Kidney (tissue), 14 donors: ENCODE data around the gene CDK19. TPM values are rescaled to one million over a fixed set of nuclear protein-coding genes. Genes with fewer than 3 reads are reported as not detected.
"Not testable (repeated sequence)": the region's sequence is repeated elsewhere in the genome, so short reads cannot be mapped to it uniquely, and the experiment has no call there.

ENCODE experiments used
- DNase-seq, 5 donors: peaks; one replicate each; pipeline ENCODE4 v3.0.0-alpha.2; 2013 to 2020
- FAIRE-seq: peaks from 2 replicates; lab custom pipeline; 2012; peaks lifted over from hg19 to GRCh38; lab: Jason Lieb, UNC
- H3K27ac ChIP-seq, 2 donors: one replicate each; pipeline ENCODE4 v1.7.0; 2013; ENCODE audit warnings: low read depth in 2 of 2, low read length in 2 of 2, inconsistent platforms in 1 of 2
- H3K27me3 ChIP-seq: one replicate; pipeline ENCODE4 v1.7.1; 2013; ENCODE audit warnings: low read length, inconsistent platforms; ENCODE audit not compliant: control insufficient read depth, insufficient read depth
- H3K36me3 ChIP-seq, 3 donors: one replicate each; pipeline versions ENCODE4 v1.7.0 to v1.7.1; 2013; ENCODE audit warnings: low read length in 3 of 3, control low read depth in 1 of 3, inconsistent platforms in 1 of 3; ENCODE audit not compliant: insufficient read depth in 3 of 3, control insufficient read depth in 2 of 3
- H3K4me1 ChIP-seq, 3 donors: one replicate each; pipeline versions ENCODE4 v1.7.0 to v1.7.1; 2013; ENCODE audit warnings: low read length in 3 of 3, inconsistent platforms in 1 of 3, low read depth in 1 of 3; ENCODE audit not compliant: control insufficient read depth in 2 of 3, insufficient read depth in 2 of 3
- H3K4me3 ChIP-seq, 3 donors: one replicate each; pipeline versions ENCODE4 v1.7.0 to v1.8.1; 2013; ENCODE audit warnings: low read length in 3 of 3, control low read depth in 1 of 3, inconsistent platforms in 1 of 3
- H3K9ac ChIP-seq, 3 donors: one replicate each; pipeline versions ENCODE4 v1.7.0 to v1.7.1; 2013; ENCODE audit warnings: low read length in 3 of 3, control low read depth in 1 of 3, inconsistent platforms in 1 of 3
- H3K9me3 ChIP-seq, 3 donors: one replicate each; pipeline versions ENCODE4 v1.7.0 to v1.7.1; 2013; ENCODE audit warnings: low read length in 3 of 3, control low read depth in 1 of 3, inconsistent platforms in 1 of 3; ENCODE audit not compliant: control insufficient read depth in 2 of 3, insufficient read depth in 1 of 3
- CTCF ChIP-seq: IDR thresholded peaks from 3 replicates; pipeline ENCODE4 v1.5.1; 2012; ENCODE audit warnings: mild to moderate bottlenecking, moderate library complexity, borderline replicate concordance; ENCODE audit not compliant: insufficient read depth; ENCODE audit errors: extremely low read depth
- intact Hi-C: fragments of 100-400 bp; cut with DNase I; formaldehyde crosslinking; loops from one replicate; pipeline ENCODE4 v1.11.1; 2022
- polyA plus RNA-seq: library from polyadenylated mRNA; stranded (reverse); fragments of 350-450 nt; fragmentation: Illumina TruSeq; extraction: RNeasy Lipid Tissue Mini Kit (QIAGEN cat#74804); gene quantifications from one replicate; pipeline ENCODE4 v1.2.3, GENCODE V29; 2014; ENCODE audit warnings: low read depth, low replicate concordance; ENCODE audit not compliant: insufficient read depth
- total RNA-seq: library from RNA; stranded (reverse); fragmentation: NEBNext Ultra II Directional; extraction: Animal tissue kit (Norgen Biotek cat#: 25700); gene quantifications from one replicate; pipeline ENCODE4 v1.2.1, GENCODE V29; 2021
- donor health status: control.
- donor health status: control.
- donor health status: control.
- donor health status: control.
- donor health status: control.
- donor health status: DM: yes; HTN: yes; CAD: no.
- donor health status: Normal renal cell carcinoma (clear cell type).

CDK19 gene
- total and polyA plus RNA-seq, 2 donors from 2014 or later = 4.9 to 20.4 TPM

- Histone ChIP-seq H3K9ac (no peak overlapping the region), H3K9me3 (no peaks in the 10 kb centered on the region), H3K27me3 (no peaks in the 10 kb centered on the region), H3K27ac (no peak overlapping the region), H3K4me1 (no peaks in the 10 kb centered on the region), H3K36me3 (no peaks in the 10 kb centered on the region), H3K4me3 (no peak overlapping the region)
- TF ChIP-seq CTCF = no peak
- intact Hi-C loops = no loop called here
- DNase-seq (no peak), FAIRE-seq (no peak)
Observed at GRCh38 chr6:110581679-110582078, 233.6 kb downstream of the CDK19 start.

- not testable (repeated sequence) for FAIRE-seq
Observed at GRCh38 chr6:110577596-110578167, 237.6 kb downstream of the CDK19 start.

GRCh38 chr6:110575925-110576463 lies 239.3 kb downstream of the CDK19 start:
- H3K9me3 ChIP-seq = no peaks in the 10 kb centered on the region
- no peaks in the 10 kb centered on the region for H3K27me3 ChIP-seq
- H3K4me1 ChIP-seq = no peaks in the 10 kb centered on the region
- DNase-seq (peak in 2 of 5 donors; percentile 29 to 44), FAIRE-seq (no peak)
- H3K36me3 ChIP-seq = no peaks in the 10 kb centered on the region
- intact Hi-C loops = no loop called here
- no peak overlapping the region for H3K27ac ChIP-seq
- no peak overlapping the region for H3K9ac ChIP-seq
- H3K4me3 ChIP-seq = no peak overlapping the region
- TF ChIP-seq CTCF = no peak

More at GRCh38 chr6:110577596-110578167, 237.6 kb downstream of the CDK19 start:
- H3K9ac ChIP-seq, H3K36me3 ChIP-seq, H3K4me3 ChIP-seq, H3K9me3 ChIP-seq, H3K27me3 ChIP-seq, DNase-seq, H3K27ac ChIP-seq, intact Hi-C loops, H3K4me1 ChIP-seq: not testable (repeated sequence)

- Histone ChIP-seq H3K9ac (no peak overlapping the region), H3K27me3 (no peaks in the 10 kb centered on the region), H3K4me1 (no peaks in the 10 kb centered on the region), H3K9me3 (no peaks in the 10 kb centered on the region), H3K36me3 (no peaks in the 10 kb centered on the region), H3K27ac (no peak overlapping the region), H3K4me3 (no peak overlapping the region)
- FAIRE-seq (no peak), DNase-seq (no peak)
- no peak for TF ChIP-seq CTCF
- intact Hi-C loops = no loop called here
Observed at GRCh38 chr6:110574817-110575216, 240.5 kb downstream of the CDK19 start.
